ENCODE measurements around the gene CCL18. TPM values are rescaled to one million over a fixed set of nuclear protein-coding genes. Genes with fewer than 3 reads are reported as not detected.

The CCL18 gene
- total RNA-seq: not detected in 2 replicates

DNA sequence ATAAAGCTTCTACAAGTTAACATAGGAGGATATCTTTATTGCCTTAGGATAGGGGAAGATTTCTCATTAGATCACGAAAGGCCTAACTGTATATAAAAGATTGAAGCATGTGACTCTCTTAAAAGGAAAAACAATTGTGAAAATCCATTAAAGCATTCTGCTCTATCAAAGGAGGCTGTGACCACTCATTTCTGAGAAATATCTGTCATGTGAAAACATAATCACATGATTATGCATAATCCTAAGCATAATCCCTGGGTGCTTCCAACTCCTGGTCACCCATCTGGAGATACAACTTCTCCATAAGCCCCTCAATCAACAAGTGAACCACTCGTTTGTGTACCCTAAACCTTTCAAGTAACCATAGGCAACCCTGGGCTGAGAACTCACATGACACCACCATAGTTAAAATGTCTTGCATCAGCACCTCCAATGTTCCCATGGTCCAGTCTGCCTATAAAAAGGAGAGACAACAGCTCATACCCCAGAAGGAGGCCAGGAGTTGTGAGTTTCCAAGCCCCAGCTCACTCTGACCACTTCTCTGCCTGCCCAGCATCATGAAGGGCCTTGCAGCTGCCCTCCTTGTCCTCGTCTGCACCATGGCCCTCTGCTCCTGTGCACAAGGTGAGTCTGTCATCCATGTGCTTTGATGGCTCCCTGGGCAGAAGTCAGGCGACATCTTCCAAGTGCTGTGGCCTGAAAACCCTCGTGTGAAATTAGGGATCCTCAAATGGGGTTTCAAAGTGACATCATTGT, at the start of gene CCL18:
CCL18 (plus strand) TSS at position 487 of the 756 bp plus-strand sequence; CDS start at position 558, 71 bp downstream.

DNA sequence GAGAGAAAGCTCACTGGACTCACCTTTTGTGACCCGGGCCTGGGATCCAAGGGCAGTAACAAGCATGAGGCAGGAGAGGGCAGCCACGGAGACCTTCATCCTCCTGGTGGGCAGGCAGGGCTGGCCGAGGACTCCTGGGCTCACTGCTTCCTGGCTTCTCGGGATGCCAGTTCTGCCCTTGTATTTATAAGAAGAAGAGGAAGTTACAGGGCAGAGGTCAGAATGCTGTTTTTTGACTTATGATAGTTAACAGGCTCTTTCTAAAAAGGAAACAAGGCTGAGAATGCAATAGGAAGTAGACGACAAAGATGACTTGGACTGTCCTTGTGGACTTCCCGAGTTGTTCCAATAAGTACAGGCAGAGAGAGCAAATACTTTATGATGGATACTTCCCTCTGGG, 46.3 kb upstream of the CCL18 start, which contains the start of gene CCL23:
CCL23 (minus strand) TSS at position 174 of the 400 bp plus-strand sequence; CDS start at position 99, 75 bp downstream.

DNA sequence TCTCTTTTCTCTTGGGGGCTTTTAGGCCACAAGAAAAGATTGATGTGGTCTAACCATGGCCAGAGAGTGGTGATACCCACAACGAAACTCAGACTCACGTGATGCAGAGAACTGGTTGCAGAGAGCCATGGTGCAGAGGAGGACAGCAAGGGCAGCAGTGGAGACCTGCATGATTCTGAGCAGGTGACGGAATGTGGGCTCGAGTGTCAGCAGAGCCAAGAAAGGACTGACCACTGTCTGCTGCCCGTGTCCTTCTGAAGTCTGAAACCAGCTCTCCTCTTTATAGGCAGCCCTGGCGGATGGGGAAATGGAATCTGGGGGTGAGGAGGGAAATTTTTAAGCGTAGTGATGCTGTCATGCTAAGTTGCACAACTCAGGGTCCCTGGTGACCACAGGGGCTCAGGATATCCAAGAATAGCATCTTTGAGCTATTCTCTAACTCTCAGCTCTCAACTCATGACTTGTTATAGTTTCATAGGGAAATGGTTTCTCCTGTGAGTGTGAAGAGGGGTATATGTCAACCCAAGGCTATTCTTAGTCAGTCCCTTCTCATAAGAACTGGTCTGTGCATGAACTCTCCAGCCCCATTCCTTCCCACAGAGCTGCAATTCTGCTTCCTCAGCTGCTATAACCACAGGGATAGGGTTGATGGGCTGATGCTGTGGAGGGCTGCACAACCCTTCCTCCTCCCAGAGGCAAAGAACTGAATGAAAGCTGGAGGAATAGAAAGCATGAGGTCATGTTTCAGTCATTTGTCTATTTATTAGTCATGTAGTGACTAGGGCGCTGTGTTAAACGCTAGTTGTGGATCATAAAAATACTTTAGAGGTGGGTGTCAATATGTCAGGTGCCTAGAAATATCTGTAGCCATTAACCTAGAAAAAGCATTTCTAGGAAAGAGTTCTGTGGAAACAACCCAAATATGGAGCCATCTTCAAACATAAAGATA, 26.1 kb downstream of the CCL18 start, which contains the start of gene CCL3:
CCL3 (minus strand) TSS at position 256 of the 949 bp plus-strand sequence; CDS start at position 171, 85 bp downstream.

GRCh38 chr17:36103401-36103975, 39.4 kb downstream of the CCL18 start, which contains the start of gene CCL4:
TSS of gene CCL4 (plus strand) at chr17:36103827. CDS start at chr17:36103906, 79 bp downstream.

Other genes with a start within 250 kb of the CCL18 start
- gene HEATR9, start 195.4 kb upstream of the CCL18 start, total RNA-seq: not detected in 2 replicates
- gene CCL5, start 183.9 kb upstream of the CCL18 start, total RNA-seq: 0.09 and 0.18 TPM in 2 replicates
- 0.19 and 0.36 TPM in 2 replicates for gene RDM1, start 133.5 kb upstream of the CCL18 start, total RNA-seq
- gene LYZL6, start 120.6 kb upstream of the CCL18 start, total RNA-seq: not detected in 2 replicates
- 0.18 and 0.19 TPM in 2 replicates for gene CCL16, start 82.8 kb upstream of the CCL18 start, total RNA-seq
- 6.1 and 7.1 TPM in 2 replicates for gene CCL14, start 77.5 kb upstream of the CCL18 start, total RNA-seq
- gene CCL15, start 62.7 kb upstream of the CCL18 start, total RNA-seq: not detected in 2 replicates
- gene CCL23, start 46.3 kb upstream of the CCL18 start, total RNA-seq: 0.19 and 1.4 TPM in 2 replicates
- not detected in 2 replicates for gene CCL3, start 25.9 kb downstream of the CCL18 start, total RNA-seq
- gene CCL4, start 39.6 kb downstream of the CCL18 start, total RNA-seq: not detected in 2 replicates
- gene TBC1D3B, start 112.4 kb downstream of the CCL18 start, total RNA-seq: 1.4 and 1.5 TPM in 2 replicates
- gene CCL3L1, start 132.5 kb downstream of the CCL18 start, total RNA-seq: not detected in 2 replicates
- gene CCL4L2, start 146.8 kb downstream of the CCL18 start, total RNA-seq: not detected in 2 replicates
- under 0.01 and 0.38 TPM in 2 replicates for gene TBC1D3I, start 200.3 kb downstream of the CCL18 start, total RNA-seq

Measured in endothelial cell of coronary artery (primary cell).